GM23248 (cell line): ENCODE measurements around the gene TUBA1B.

ENCODE experiments used
- EZH2 ChIP-seq: fragments of 200-600 bp; sonication (generic); IDR thresholded peaks from 2 replicates; pipeline ENCODE4 v1.6.1; 2018; ENCODE audit warnings: antibody characterized with exemption, mild to moderate bottlenecking; ENCODE audit not compliant: insufficient read depth, poor library complexity, severe bottlenecking
- EZH2phosphoT487 ChIP-seq: fragments of 200-600 bp; sonication (generic); IDR thresholded peaks from 2 replicates; pipeline ENCODE4 v1.6.1; 2018; ENCODE audit warnings: antibody characterized with exemption, moderate library complexity, mild to moderate bottlenecking, low read depth; ENCODE audit not compliant: insufficient read depth

GRCh38 chr12:49084438-49084837, 46.8 kb downstream of the TUBA1B start:
- TF ChIP-seq EZH2 (no peak), EZH2phosphoT487 (no peak)
